ENCODE results near the gene RANBP17.

DNA sequence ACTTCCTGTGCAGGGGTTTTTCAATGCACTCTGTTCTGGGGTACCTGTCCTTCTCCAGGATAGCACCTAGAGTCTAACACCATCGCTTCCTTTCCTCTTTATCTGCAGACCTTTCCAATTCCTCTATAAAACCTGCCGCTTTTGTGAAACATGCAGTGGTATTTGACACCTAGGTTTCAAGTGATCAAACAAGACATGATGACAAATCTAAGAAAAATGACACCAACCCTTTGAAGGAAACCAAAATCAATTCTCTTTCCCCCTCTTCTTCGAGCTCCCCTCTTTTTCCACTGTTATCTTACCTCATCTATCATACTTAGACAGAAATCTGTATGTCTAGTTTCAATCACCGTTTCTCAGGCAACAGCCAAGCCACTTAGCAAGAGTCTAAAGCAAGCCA, 25.6 kb upstream of the RANBP17 start:
- TF ChIP-seq, protein P1, sequence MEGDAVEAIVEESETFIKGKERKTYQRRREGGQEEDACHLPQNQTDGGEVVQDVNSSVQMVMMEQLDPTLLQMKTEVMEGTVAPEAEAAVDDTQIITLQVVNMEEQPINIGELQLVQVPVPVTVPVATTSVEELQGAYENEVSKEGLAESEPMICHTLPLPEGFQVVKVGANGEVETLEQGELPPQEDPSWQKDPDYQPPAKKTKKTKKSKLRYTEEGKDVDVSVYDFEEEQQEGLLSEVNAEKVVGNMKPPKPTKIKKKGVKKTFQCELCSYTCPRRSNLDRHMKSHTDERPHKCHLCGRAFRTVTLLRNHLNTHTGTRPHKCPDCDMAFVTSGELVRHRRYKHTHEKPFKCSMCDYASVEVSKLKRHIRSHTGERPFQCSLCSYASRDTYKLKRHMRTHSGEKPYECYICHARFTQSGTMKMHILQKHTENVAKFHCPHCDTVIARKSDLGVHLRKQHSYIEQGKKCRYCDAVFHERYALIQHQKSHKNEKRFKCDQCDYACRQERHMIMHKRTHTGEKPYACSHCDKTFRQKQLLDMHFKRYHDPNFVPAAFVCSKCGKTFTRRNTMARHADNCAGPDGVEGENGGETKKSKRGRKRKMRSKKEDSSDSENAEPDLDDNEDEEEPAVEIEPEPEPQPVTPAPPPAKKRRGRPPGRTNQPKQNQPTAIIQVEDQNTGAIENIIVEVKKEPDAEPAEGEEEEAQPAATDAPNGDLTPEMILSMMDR (conservative IDR thresholded peaks at IDR 0.05 in 1 of 2, IDR thresholded peaks at IDR 0.05 in 1 of 2; ENCODE audit: extremely low read depth in 1 of 2, insufficient read depth in 1 of 2, low read depth in 1 of 2, low read length in 2 of 2): no peak
- TF ChIP-seq EZH2 (IDR thresholded peaks at IDR 0.05; ENCODE audit: borderline replicate concordance, low read length): no peak

Data from mammary epithelial cell (primary cell).